NCI-H774 (cell line): ENCODE measurements around the gene SV2C.

Source experiments
- DNase-seq: peaks from one replicate; lab custom pipeline; 2025; lab: John Stamatoyannopoulos, UW

Gene SV2C

GRCh38 chr5:76099756-76100155 is 16.6 kb downstream of the SV2C start:
- no peak for DNase-seq

GRCh38 chr5:76104027-76104426 is 20.8 kb downstream of the SV2C start:
- no peak for DNase-seq

- no peak for DNase-seq
Observed at GRCh38 chr5:76106149-76106548, 23.0 kb downstream of the SV2C start.

- DNase-seq = no peak
Observed at GRCh38 chr5:76111477-76112174, 28.4 kb downstream of the SV2C start.

GRCh38 chr5:76113103-76113502 is 29.9 kb downstream of the SV2C start:
- DNase-seq = no peak

DNA sequence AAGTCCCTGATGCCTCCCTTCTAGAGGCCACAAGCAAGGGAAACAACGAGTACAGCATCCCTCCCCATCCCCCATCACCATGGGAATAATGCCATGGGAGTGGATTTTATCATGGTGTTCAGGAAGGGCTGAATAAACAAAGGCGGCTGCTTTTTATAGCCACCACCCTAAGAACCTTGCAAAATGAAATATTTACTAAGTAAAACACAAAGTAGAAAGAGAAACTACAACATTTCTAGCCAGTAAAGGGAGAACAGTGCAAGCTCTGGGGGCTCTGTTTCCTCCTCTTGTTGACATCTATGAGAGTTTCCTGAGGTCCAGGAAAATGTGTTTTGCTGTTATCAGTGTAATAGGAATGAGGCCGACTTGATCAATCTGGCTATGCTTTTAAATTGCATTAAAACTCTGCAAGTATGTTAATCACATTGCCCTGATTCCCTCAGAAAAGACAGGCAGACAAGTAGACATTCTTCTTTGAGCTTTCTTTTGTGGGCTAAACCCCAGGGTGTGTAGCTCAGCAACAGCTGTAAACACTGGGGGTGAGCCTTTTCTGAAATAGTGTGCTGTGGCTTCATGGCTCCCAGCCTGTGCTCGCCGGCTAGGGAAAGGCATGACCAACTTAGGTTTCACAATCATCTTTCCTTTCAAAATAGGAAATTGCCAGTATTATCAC is 31.1 kb downstream of the SV2C start:
- DNase-seq = no peak

- no peak for DNase-seq
Observed at GRCh38 chr5:76125346-76125745, 42.2 kb downstream of the SV2C start.

DNA sequence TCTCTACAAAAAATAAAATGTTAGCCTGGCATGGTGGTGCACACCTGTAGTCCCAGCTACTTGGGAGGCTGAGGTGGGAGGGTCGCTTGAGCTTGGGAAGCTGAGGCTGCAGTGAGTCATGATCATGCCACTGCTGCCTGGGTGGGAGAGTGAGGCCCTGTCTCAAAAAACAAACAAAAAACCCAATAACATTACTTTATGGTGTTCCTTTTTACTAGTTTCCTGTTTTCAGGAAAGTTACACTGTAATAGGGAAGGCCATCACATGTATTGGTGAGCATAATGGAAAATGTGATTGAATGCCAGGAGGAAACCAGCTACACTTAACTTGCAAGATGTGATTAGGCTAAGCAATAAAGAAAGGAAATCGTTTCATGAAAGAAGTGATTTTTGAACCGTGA is 42.7 kb downstream of the SV2C start:
- no peak for DNase-seq

DNA sequence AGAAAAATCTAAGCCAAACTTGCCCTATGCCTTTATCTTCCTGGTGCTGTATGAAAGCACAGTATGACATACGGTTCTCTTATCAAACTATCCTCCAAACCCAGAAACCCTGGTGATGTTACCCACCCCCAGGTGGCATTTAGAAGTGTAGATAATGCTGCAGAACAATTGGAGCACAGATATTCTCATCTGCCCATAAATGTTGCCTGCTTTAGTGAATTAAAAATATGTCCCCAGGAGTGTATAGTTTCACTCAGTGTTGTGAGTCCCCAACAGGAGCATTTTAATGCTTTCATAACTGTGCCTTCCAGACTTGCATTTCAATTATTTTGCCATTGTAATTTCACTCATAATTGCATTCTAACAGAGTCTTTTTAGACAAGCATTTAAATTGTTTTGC is 50.8 kb downstream of the SV2C start:
- no peak for DNase-seq

GRCh38 chr5:76134646-76135045 is 51.5 kb downstream of the SV2C start:
- DNase-seq = no peak

GRCh38 chr5:76137887-76138542 is 54.8 kb downstream of the SV2C start:
- DNase-seq = no peak

DNA sequence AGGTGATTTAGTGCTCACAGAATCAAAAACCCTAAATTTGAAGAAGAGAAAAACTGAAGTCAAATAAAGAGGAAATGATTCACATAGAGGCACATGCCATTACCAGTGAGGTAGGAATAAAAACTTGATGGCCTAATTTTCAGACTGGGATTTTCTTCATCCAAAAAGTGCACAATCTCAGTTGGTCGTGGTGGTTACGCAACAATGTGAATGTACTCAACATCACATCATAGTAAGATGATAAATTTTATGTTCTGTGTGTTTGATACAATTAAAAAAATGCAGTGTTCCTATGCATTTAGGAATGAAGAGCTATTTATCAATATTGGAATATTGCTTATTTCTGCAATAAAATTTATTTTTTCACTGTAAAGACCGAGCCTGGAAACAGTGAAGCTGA is 60.7 kb downstream of the SV2C start:
- no peak for DNase-seq

- no peak for DNase-seq
Observed at GRCh38 chr5:76144513-76145274, 61.5 kb downstream of the SV2C start.

DNA sequence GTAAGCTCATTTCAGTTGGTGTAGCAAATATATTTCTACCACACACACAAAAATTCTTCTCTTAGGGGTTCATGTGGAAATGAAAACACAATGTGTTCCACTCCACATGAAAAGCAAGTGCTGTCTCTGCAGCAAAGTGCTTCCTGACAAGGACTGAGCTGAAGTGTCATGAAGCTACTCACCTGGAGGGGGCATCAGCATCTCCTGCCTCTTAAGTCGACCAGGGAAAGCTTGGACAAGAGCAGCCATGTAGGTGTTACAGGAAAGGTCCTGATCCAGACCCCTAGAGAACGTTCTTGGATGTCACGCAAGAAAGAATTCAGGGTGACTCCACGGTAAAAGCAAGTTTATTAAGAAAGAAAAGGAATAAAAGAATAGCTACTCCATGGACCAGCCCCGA is 62.8 kb downstream of the SV2C start:
- DNase-seq = no peak

GRCh38 chr5:76149636-76150035 is 66.5 kb downstream of the SV2C start:
- DNase-seq = no peak

GRCh38 chr5:76152161-76152560 is 69.0 kb downstream of the SV2C start:
- DNase-seq = no peak

DNA sequence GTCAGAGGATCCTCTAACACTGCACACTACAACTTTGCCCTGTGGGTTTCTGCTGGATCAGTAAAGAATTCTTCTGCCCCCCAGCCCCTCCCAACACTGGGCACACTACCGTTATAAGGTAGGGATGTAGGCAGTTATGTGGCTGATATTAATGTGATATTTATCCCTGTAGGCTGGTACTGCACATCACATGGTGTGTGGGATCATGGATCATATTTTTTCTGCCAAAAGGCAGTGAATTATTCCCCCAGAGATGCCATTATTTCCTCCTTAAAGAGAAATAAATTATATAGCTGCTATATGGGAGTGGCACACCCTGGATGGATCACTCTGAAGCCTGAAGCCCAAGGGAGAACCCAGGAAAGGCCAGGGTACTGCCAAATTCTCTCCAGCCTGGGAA is 69.5 kb downstream of the SV2C start:
- DNase-seq = no peak

DNA sequence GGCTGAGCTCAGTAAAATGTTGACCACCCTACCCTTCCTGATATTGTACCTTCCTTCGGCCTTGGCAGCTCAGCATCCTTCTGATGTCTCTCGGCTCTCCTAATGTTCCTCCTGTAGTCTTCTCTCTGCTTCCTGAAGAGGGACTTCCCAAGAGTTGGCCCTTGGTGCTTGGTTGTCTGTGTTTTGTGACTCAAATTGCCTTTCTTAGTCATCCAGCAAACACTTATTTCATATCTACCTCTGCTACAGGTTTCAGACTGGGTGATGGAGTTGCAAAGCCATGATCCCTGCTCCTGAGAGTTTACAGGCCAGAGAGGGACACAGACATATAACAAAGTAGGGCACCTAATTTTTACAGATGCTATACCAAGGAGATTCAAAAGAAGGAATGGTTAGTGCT is 70.1 kb downstream of the SV2C start:
- no peak for DNase-seq

- DNase-seq = no peak
Observed at GRCh38 chr5:76154009-76154690, 71.0 kb downstream of the SV2C start.

DNA sequence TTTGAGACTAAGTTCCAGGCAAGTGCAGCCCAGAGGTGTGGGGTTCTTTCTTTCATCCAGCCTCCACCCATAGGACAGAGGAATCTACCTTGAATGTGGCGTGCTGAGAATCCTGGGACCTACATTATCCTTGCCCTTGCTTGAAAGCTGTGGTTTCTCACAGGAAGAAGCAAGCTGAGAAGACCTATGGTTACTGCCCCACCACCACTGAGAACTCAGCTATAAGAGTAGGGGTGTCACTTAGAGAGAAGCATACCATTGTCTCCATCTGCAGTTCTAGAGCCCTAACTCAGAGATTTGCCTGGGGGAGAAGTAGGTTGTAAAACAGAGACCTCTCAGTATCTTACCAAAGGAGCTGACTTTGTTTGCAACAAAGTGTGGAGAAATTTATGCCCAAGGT is 72.4 kb downstream of the SV2C start:
- no peak for DNase-seq

- DNase-seq = no peak
Observed at GRCh38 chr5:76162335-76162734, 79.2 kb downstream of the SV2C start.

DNA sequence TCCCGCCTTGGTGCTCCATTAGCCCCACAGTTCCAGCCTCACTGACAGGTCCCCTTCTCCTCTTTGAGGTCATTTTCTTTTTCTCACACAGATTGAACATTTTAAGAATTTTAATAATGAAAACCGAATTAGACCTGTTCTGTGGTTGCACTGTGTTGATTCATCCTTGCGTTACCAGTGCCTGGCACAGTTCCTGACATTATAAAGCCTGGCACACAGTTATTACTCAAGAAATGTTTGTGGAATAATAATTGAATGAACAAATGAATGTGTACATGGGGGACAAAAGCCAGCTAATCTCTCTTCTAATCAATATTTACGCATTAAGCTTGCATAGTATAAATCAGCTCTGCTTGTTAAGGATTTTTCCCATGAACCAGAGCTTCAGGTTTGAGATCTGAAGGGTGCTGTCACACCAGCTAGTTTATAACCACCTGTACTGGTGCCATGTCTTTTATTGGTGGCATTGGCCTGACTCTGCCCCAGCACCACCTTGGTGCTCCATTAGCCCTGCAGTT is 80.0 kb downstream of the SV2C start:
- no peak for DNase-seq
